HG03571 (cell line): ENCODE data around the gene BCS1L.

Experiments used
- ATAC-seq: cut with Tn5 transposase; IDR thresholded peaks from one replicate; pipeline ENCODE4 v1.9.1; 2021; ENCODE audit not compliant: unreplicated experiment

BCS1L gene

DNA sequence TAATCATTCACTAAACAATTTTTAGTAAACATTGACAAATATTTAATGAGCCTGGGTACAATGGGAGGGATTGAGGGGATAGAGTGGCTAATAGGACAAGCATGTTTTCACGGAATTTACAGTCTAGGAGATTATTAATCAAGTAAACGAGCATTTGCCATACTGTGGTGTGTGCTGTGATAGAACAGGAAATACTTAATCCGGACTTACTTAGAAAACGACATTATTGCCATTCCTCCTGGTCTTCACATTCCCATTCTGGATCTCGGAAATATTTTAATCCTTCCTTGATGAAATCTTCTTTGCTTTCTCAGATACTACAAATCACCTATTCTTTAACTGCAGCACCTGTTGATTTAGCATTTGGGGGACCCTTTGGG, 52.1 kb downstream of the BCS1L start:
- ATAC-seq: no peak
